WTC11 (cell line): ENCODE results near the gene EPS8L2.

Source experiments
- CTCF ChIP-seq: fragments of 200-600 bp; IDR thresholded peaks from 2 replicates; pipeline ENCODE4 v1.8.0; 2022; ENCODE audit warnings: antibody characterized with exemption
- ELF4 ChIP-seq: sonication (generic); formaldehyde crosslinking; IDR thresholded peaks from 2 replicates; pipeline ENCODE4 v1.8.1; 2022; ENCODE audit warnings: low read depth, mild to moderate bottlenecking, moderate library complexity, missing genetic modification reagents

- no peak for TF ChIP-seq CTCF
- no peak for TF ChIP-seq ELF4 (CRISPR knock-in tag)
These were observed 27.0 kb downstream of the EPS8L2 start for GRCh38 chr11:733072-733471.
